A549 (cell line): ENCODE results near the gene AQP10.
"Not testable (repeated sequence)": the region's sequence is repeated elsewhere in the genome, so short reads cannot be mapped to it uniquely, and the experiment has no call there.

Experiments
- BHLHE40 ChIP-seq: IDR thresholded peaks from 2 replicates; pipeline ENCODE4 v1.6.1; 2012; ENCODE audit warnings: low read depth, low read length, inconsistent platforms
- CTCF ChIP-seq: fragments of >200 bp; sonication (Bioruptor Twin); formaldehyde crosslinking; IDR thresholded peaks from 3 replicates; pipeline ENCODE4 v1.5.1; 2016
- KDM5A ChIP-seq: fragments of 200-600 bp; sonication (generic); IDR thresholded peaks from 2 replicates; pipeline ENCODE4 v1.6.1; 2016; ENCODE audit warnings: antibody characterized with exemption, mild to moderate bottlenecking
- MAZ ChIP-seq: fragments of 150-350 bp; IDR thresholded peaks from 2 replicates; pipeline ENCODE4 v1.6.1; 2014; ENCODE audit warnings: antibody characterized with exemption, low read depth, low read length, borderline replicate concordance
- NR3C1 ChIP-seq: fragments of >200 bp; sonication (Bioruptor Twin); formaldehyde crosslinking; IDR thresholded peaks from 3 replicates; pipeline ENCODE4 v1.6.1; 2017
- POLR2A ChIP-seq: IDR thresholded peaks from 2 replicates; pipeline ENCODE4 v1.6.1; 2012; ENCODE audit warnings: mild to moderate bottlenecking, low read length
- RCOR1 ChIP-seq: fragments of 150-350 bp; IDR thresholded peaks from 2 replicates; pipeline ENCODE4 v1.6.1; 2014; ENCODE audit warnings: antibody characterized with exemption, low read length, low read depth

DNA sequence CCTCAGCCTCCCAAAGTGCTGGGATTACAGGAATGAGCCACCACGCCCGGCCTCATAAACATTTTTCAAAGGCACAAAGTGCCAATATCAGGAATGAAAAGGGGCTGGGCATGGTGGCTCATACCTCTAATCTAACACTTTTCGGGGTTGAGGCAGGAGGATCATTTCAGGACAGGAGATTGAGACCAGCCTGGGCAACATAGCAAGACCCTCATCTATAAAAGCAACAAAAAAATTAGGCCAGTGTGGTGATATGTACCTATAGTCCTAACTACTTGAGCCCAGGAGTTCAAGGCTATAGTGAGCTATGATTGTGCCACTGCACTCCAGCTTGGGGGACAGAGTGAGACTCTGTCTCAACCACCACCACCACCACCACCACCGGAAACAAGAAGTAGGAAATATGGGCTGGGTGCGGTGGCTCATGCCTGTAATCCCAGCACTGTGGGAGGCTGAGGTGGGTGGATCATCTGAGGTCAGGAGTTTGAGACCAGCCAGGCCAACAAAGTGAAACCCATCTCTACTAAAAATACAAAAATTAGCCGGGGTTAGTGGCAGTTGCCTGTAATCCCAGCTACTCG lies 53.0 kb downstream of the AQP10 start:
- not testable (repeated sequence) for TF ChIP-seq BHLHE40, POLR2A, CTCF, RCOR1, KDM5A, NR3C1, MAZ
